WI38 (cell line): ENCODE measurements around the gene HYLS1.
A peak's percentile ranks its signal among the peaks of the same experiment; 100 is the strongest.

ENCODE experiments used
- H3K4me3 ChIP-seq: 2 replicates; pipeline ENCODE4 v1.5.1; 2011; ENCODE audit warnings: low read depth, mild to moderate bottlenecking, control low read depth, low read length
- TF ChIP-seq, protein P1 (sequence below): IDR thresholded peaks from 2 replicates; pipeline ENCODE4 v1.5.1; 2012; ENCODE audit warnings: low read depth, mild to moderate bottlenecking, control low read depth, low read length

Gene HYLS1

DNA sequence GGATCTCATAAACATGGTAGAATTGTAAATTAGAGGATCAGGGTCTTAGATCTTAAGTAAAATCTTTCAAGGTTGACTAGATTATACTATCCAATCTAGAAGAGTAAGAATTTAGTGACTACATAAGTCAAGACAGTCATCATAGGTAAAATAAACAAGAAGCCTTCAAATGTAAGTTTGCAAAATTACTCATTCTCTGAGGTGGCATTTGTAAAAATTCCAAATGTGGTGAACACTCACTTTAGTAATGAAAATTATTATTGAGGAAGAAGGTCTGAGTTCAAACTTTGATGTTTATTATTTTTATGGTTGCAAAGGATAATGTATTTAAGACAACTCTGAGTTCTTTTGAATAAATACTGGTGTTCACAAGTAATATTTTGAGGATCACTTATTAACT lies 4.6 kb downstream of the HYLS1 start:
- H3K4me3 ChIP-seq: no peak overlapping the region
- TF ChIP-seq, protein P1, sequence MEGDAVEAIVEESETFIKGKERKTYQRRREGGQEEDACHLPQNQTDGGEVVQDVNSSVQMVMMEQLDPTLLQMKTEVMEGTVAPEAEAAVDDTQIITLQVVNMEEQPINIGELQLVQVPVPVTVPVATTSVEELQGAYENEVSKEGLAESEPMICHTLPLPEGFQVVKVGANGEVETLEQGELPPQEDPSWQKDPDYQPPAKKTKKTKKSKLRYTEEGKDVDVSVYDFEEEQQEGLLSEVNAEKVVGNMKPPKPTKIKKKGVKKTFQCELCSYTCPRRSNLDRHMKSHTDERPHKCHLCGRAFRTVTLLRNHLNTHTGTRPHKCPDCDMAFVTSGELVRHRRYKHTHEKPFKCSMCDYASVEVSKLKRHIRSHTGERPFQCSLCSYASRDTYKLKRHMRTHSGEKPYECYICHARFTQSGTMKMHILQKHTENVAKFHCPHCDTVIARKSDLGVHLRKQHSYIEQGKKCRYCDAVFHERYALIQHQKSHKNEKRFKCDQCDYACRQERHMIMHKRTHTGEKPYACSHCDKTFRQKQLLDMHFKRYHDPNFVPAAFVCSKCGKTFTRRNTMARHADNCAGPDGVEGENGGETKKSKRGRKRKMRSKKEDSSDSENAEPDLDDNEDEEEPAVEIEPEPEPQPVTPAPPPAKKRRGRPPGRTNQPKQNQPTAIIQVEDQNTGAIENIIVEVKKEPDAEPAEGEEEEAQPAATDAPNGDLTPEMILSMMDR: no peak

- TF ChIP-seq, protein P1: no peak
- H3K4me3 ChIP-seq: no peak overlapping the region
Observed at GRCh38 chr11:125892994-125893393, 5.5 kb downstream of the HYLS1 start.

- TF ChIP-seq, protein P1: no peak
Observed at GRCh38 chr11:125901872-125902271, 14.4 kb downstream of the HYLS1 start.

DNA sequence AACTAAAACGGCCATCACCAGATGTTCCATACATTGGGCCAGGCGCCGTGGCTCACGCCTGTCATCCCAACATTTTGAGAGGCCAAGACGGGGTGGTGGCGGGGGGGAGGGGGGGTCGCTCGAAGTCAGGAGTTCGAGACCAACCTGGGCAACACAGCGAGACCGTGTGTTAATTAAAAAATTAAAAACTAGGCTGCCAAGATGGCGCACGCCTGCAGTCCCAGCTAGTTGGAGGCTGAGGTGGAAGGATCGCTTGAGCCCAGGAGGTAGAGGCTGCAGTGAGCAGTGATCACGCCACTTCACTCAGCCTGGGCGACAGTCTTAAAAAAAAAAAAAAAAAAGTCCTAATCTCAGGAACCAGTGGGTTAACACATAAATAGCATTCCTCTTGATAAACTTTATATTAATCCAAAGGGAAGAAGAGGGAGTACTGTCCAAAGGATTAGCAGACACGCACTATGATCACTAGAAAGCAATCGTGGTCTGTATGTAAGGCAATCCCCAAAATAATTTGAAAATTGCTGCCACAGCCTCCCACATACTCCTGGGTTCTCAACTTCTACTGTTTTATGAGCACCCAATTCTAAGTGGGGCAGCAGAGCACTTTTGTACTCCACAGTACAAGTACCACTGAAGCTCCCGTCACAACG lies 14.9 kb downstream of the HYLS1 start:
- TF ChIP-seq, protein P1: no peak
- peak overlapping the region; percentile 86 for H3K4me3 ChIP-seq

More at GRCh38 chr11:125901872-125902271, 14.4 kb downstream of the HYLS1 start:
- H3K4me3 ChIP-seq: no peak overlapping the region

DNA sequence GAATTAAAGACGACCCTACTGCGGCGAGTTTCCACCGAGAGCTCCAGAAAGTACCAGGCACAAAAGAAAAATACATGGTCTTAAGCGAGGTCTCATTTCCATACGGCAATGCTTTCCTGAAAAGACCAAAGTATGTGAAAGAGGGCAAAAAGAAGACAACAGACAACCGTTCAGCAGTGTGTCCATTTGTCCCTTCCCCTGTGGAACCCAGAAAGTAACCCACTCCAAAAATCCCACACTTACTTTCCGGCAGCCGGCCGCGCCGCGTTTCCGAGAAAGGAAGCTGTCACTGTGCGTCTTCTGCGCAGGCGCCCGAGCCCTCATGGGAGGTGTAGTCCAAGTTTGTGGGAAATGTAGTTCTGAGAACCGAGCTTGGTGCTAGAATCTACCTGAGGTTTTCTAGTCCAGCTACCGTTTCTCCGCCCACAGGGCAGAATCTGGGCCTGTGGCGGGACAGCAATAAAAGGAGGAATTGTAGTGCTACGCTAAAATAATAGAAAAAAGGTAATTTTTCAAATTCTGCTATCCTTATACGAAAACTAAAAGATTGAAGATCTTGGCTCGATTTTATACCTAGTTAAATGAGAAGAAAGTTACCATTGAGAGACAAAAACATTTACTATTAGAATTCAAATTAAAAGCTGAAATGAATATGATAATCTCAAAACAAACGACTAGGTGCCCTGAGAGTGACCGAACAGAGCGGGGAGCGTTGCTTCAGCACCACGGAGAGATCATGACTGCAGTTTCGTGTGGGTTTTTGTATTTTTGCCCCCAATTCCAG lies 15.7 kb downstream of the HYLS1 start, which contains the start of gene PUS3:
TSS of gene PUS3 (minus strand) at position 280 of the 784 bp plus-strand sequence. CDS start 6,922 bp downstream, outside the sequence.
- TF ChIP-seq, protein P1: no peak
- H3K4me3 ChIP-seq: peak within 1 kb of the TSS; percentile 86

DNA sequence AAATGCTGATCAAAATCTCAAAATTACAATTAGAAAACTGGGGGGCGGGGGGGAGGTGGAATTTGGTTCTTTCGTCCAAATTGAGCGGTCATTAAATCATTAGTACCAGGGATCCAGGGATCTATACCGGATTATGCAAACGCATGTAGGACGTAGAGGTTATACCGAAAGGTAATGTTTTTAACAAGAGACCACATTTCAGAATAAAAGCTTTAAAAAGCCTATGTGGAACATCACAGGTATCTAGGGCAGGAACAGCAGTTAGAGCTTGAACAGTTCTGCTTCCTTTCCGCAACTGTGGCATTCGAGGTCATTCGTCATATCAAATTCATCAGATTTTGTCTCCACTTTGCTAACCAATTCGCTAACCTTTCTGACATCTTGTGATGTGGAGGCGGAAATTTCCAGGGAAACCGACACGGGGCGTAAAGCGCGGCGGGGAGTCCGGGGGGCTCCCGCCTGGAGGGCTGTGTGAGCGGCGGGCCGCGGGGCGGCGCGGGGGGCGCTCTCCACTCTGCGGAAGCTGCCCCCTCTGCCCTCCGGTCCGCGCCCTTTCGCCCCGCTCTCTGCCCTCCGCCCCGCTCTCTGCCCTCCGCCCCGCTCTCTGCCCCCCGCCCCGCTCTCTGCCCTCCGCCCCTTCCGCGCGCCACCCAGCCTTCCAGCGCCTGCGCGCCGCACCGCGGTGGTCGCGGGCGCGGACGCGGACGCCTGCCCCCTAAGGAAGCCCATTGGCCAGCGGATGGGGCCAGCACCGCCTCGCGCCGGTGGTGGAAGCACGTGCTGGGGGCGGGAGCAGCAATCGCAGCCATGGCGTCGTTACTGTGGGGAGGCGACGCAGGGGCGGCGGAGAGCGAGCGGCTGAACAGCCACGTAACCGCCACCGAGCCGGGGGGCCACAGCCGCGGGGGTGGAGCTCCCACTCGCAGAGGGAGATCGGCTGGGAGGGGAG lies 16.5 kb downstream of the HYLS1 start, which contains the start of gene DDX25:
TSS of gene DDX25 (plus strand) at position 798 of the 949 bp plus-strand sequence. CDS start at position 808, 10 bp downstream.
- TF ChIP-seq, protein P1: no peak
- peak within 1 kb of the TSS; percentile 86 for H3K4me3 ChIP-seq
